ENCODE data around the gene LTBP3. TPM values are rescaled to one million over a fixed set of nuclear protein-coding genes. Genes with fewer than 3 reads are reported as not detected.

LTBP3 gene
- total and polyA plus RNA-seq, 2 of the 13 experiments (the other 11 are each of a cell fraction or from before 2014, with no cell fraction given), result 12.2 to 68.1 TPM

DNA sequence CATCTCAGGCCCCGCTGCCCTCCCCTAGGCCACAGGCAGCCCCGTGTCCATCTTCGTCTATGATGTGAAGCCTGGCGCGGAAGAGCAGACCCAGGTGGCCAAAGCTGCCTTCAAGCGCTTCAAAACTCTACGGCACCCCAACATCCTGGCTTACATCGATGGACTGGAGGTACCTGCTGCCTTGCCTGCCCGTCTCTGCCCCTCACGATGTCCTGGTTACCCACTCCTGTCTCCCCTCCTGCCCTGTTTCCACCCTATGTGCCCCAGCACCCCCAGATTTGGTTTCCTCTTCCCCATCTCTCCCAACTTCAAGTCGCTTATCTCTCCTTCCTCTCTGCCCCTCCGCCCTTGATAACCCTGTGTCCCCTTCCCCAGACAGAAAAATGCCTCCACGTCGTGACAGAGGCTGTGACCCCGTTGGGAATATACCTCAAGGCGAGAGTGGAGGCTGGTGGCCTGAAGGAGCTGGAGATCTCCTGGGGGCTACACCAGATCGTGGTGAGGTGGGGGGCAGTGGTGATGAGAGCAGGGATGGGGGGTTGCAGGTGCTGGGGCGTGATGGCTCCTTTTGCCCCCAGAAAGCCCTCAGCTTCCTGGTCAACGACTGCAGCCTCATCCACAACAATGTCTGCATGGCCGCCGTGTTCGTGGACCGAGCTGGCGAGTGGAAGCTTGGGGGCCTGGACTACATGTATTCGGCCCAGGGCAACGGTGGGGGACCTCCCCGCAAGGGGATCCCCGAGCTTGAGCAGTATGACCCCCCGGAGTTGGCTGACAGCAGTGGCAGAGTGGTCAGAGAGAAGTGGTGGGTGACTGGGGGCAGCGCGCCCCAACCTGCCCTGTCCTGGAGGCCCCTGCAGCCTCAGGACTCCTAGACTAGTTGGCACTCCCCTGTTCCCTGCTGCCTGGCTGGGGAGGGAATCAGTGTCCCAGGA lies 32.3 kb downstream of the LTBP3 start (continued):
- TF ChIP-seq DMTF1 (CRISPR knock-in tag; IDR thresholded peaks at IDR 0.05) (no peak), MEIS1 (CRISPR knock-in tag; IDR thresholded peaks at IDR 0.05; ENCODE audit: borderline replicate concordance) (no peak), HMG20B (CRISPR knock-in tag; conservative IDR thresholded peaks at IDR 0.05) (no peak), BRD4 (CRISPR knock-in tag; IDR thresholded peaks at IDR 0.05) (no peak), ZMYM3 (CRISPR knock-in tag; IDR thresholded peaks at IDR 0.05) (no peak), TFE3 (CRISPR knock-in tag; IDR thresholded peaks at IDR 0.05) (no peak), ADNP (CRISPR knock-in tag; IDR thresholded peaks at IDR 0.05) (no peak), HIVEP1 (CRISPR knock-in tag; IDR thresholded peaks at IDR 0.05) (no peak), ZNF343 (CRISPR knock-in tag; IDR thresholded peaks at IDR 0.05) (no peak), DMAP1 (CRISPR knock-in tag; IDR thresholded peaks at IDR 0.05) (peak; percentile 9; the same call in 1 of the 2 replicates), CHD4 (IDR thresholded peaks at IDR 0.05; ENCODE audit: borderline replicate concordance, low read length) (no peak), ZNF713 (CRISPR knock-in tag; IDR thresholded peaks at IDR 0.05) (no peak), PLSCR1 (CRISPR knock-in tag; IDR thresholded peaks at IDR 0.05; ENCODE audit: borderline replicate concordance) (no peak)
- TF ChIP-seq, protein P1, sequence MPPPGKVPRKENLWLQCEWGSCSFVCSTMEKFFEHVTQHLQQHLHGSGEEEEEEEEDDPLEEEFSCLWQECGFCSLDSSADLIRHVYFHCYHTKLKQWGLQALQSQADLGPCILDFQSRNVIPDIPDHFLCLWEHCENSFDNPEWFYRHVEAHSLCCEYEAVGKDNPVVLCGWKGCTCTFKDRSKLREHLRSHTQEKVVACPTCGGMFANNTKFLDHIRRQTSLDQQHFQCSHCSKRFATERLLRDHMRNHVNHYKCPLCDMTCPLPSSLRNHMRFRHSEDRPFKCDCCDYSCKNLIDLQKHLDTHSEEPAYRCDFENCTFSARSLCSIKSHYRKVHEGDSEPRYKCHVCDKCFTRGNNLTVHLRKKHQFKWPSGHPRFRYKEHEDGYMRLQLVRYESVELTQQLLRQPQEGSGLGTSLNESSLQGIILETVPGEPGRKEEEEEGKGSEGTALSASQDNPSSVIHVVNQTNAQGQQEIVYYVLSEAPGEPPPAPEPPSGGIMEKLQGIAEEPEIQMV (CRISPR knock-in tag; IDR thresholded peaks at IDR 0.05; ENCODE audit: low read depth), result no peak
- TF ChIP-seq, protein P2, sequence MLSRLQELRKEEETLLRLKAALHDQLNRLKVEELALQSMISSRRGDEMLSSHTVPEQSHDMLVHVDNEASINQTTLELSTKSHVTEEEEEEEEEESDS (CRISPR knock-in tag; IDR thresholded peaks at IDR 0.05; ENCODE audit: borderline replicate concordance), result no peak
- TF ChIP-seq, protein P3, sequence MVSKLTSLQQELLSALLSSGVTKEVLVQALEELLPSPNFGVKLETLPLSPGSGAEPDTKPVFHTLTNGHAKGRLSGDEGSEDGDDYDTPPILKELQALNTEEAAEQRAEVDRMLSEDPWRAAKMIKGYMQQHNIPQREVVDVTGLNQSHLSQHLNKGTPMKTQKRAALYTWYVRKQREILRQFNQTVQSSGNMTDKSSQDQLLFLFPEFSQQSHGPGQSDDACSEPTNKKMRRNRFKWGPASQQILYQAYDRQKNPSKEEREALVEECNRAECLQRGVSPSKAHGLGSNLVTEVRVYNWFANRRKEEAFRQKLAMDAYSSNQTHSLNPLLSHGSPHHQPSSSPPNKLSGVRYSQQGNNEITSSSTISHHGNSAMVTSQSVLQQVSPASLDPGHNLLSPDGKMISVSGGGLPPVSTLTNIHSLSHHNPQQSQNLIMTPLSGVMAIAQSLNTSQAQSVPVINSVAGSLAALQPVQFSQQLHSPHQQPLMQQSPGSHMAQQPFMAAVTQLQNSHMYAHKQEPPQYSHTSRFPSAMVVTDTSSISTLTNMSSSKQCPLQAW (CRISPR knock-in tag; IDR thresholded peaks at IDR 0.05), result no peak
- TF ChIP-seq, protein P4, sequence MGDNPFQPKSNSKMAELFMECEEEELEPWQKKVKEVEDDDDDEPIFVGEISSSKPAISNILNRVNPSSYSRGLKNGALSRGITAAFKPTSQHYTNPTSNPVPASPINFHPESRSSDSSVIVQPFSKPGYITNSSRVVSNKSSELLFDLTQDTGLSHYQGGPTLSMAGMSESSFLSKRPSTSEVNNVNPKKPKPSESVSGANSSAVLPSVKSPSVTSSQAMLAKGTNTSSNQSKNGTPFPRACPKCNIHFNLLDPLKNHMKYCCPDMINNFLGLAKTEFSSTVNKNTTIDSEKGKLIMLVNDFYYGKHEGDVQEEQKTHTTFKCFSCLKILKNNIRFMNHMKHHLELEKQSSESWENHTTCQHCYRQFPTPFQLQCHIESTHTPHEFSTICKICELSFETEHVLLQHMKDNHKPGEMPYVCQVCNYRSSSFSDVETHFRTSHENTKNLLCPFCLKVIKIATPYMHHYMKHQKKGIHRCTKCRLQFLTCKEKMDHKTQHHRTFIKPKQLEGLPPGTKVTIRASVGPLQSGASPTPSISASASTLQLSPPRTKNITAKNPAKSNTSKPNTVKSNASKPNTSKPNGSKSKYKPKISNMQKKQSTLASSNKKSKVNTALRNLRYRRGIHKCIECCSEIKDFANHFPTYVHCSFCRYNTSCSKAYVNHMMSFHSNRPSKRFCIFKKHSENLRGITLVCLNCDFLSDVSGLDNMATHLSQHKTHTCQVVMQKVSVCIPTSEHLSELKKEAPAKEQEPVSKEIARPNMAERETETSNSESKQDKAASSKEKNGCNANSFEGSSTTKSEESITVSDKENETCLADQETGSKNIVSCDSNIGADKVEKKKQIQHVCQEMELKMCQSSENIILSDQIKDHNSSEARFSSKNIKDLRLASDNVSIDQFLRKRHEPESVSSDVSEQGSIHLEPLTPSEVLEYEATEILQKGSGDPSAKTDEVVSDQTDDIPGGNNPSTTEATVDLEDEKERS (CRISPR knock-in tag; IDR thresholded peaks at IDR 0.05), result no peak
